ENCODE results near the gene TSKS. TPM values are rescaled to one million over a fixed set of nuclear protein-coding genes. Genes with fewer than 3 reads are reported as not detected.

Gene TSKS
- total and polyA plus RNA-seq, 2 donors (not counting 3 experiments of a cell fraction or from before 2014, with no cell fraction given), result 0.03 TPM; not detected in 1

GRCh38 chr19:49779731-49780555 lies 16.8 kb upstream of the TSKS start:
- Histone ChIP-seq H2AFZ (ENCODE audit: low read depth, low read length) (no peak overlapping the region), H3K4me3 (replicated peaks in 1 of 3; ENCODE audit: insufficient read depth in 1 of 3, low read depth in 1 of 3, low read length in 3 of 3) (no peak overlapping the region), H4K20me1 (replicated peaks; ENCODE audit: control insufficient read depth, extremely low read depth, insufficient read depth, low read length) (no peaks in the 10 kb centered on the region), H3K4me1 (ENCODE audit: control insufficient read depth, extremely low read depth, insufficient read depth, low read length) (no peaks in the 10 kb centered on the region), H3K9ac (replicated peaks; ENCODE audit: extremely low read depth, insufficient read depth, low read length) (no peak overlapping the region), H3K27me3 (ENCODE audit: control insufficient read depth in 2 of 2, insufficient read depth in 2 of 2, low read length in 2 of 2) (no peaks in the 10 kb centered on the region), H3K79me2 (ENCODE audit: control insufficient read depth, insufficient read depth, low read length) (peaks cover 7% of the 10 kb centered on the region), H3K36me3 (ENCODE audit: control insufficient read depth in 2 of 2, extremely low read depth in 1 of 2, insufficient read depth in 2 of 2, low read length in 2 of 2) (peaks cover 0 to 11% of the 10 kb centered on the region in 2 experiments), H3K9me1 (replicated peaks; ENCODE audit: control insufficient read depth, extremely low read depth, insufficient read depth, low read length) (no peaks in the 10 kb centered on the region), H3K9me3 (replicated peaks; ENCODE audit: control insufficient read depth, insufficient read depth, low read length) (no peaks in the 10 kb centered on the region), H3K27ac (ENCODE audit: insufficient read depth, low read depth, low read length) (no peak overlapping the region), H3K4me2 (ENCODE audit: insufficient read depth, low read length) (no peak overlapping the region)
- ChIA-PET POLR2A (no interaction called here), CTCF (no interaction called here)
- dilution Hi-C loops (cut with MboI; ENCODE audit: extremely low pct_ligation_motif_present, low sequenced_read_pairs), result no loop called here
- intact Hi-C loops (cut with micrococcal nuclease), result no loop called here
- DNase-seq (ENCODE audit: low read depth, low spot score), result no peak
- TF ChIP-seq POLR2A (IDR thresholded peaks at IDR 0.05; ENCODE audit: low read depth, low read length) (no peak), EZH2 (IDR thresholded peaks at IDR 0.05; ENCODE audit: borderline replicate concordance, low read depth, low read length, severe bottlenecking) (no peak), MYC (IDR thresholded peaks at IDR 0.05; ENCODE audit: low read depth, low read length) (no peak), CTCF (IDR thresholded peaks at IDR 0.05; ENCODE audit: extremely low read depth in 1 of 2, insufficient read depth in 1 of 2, low read depth in 1 of 2, low read length in 2 of 2) (no peak), FOS (IDR thresholded peaks at IDR 0.05; ENCODE audit: borderline replicate concordance, insufficient read depth, low read length) (no peak), POLR2AphosphoS5 (IDR thresholded peaks at IDR 0.05; ENCODE audit: insufficient read depth, low read depth, low read length) (no peak), GATA2 (IDR thresholded peaks at IDR 0.05; ENCODE audit: insufficient read depth, insufficient read length, low read depth, low read length) (no peak)
- TF ChIP-seq, protein P1, sequence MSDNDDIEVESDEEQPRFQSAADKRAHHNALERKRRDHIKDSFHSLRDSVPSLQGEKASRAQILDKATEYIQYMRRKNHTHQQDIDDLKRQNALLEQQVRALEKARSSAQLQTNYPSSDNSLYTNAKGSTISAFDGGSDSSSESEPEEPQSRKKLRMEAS (IDR thresholded peaks at IDR 0.05; ENCODE audit: insufficient read depth, insufficient read length), result no peak
- FAIRE-seq, result no peak
- BruUV-seq (replicated peaks), result no TSS peak

All from endothelial cell of umbilical vein (primary cell).